H1 (cell line): ENCODE results near the gene PAIP2. TPM values are rescaled to one million over a fixed set of nuclear protein-coding genes. Genes with fewer than 3 reads are reported as not detected.

ENCODE experiments used
- CTCF ChIA-PET: fragments of 300-600 bp; sonication (Branson Sonifier 250); formaldehyde crosslinking; loops from one replicate; lab custom pipeline; 2021; ENCODE audit not compliant: partially characterized antibody; lab: Charles Lee
- POLR2A ChIA-PET: fragments of 300-600 bp; sonication (Branson Sonifier 250); formaldehyde crosslinking; loops from one replicate; lab custom pipeline; 2021; ENCODE audit warnings: inconsistent platforms; ENCODE audit not compliant: partially characterized antibody; lab: Charles Lee
- DNase-seq, 2 experiments: peaks; one replicate each; pipeline versions ENCODE4 v3.0.0 to v3.0.0-alpha.2; 2010 to 2022; ENCODE audit warnings: low spot score in 2 of 2, low read depth in 1 of 2, mixed read lengths in 1 of 2
- FAIRE-seq: peaks from 2 replicates; lab custom pipeline; 2011; peaks lifted over from hg19 to GRCh38; lab: Jason Lieb, UNC
- H2AFZ ChIP-seq: 2 replicates; pipeline ENCODE4 v1.8.1; 2012; ENCODE audit warnings: low read length, inconsistent platforms
- H2AK5ac ChIP-seq: 2 replicates; pipeline ENCODE4 v1.6.1; 2013; ENCODE audit warnings: low read depth, low read length
- H2BK120ac ChIP-seq: replicated peaks from 2 replicates; pipeline ENCODE3; 2013; ENCODE audit warnings: low read depth, low read length, inconsistent platforms
- H2BK12ac ChIP-seq: 2 replicates; pipeline ENCODE4 v1.6.1; 2013; ENCODE audit warnings: low read depth, low read length
- H2BK15ac ChIP-seq: 2 replicates; pipeline ENCODE4 v1.6.1; 2013; ENCODE audit warnings: low read length
- H2BK20ac ChIP-seq: 2 replicates; pipeline ENCODE4 v1.6.1; 2013; ENCODE audit warnings: low read length
- H2BK5ac ChIP-seq: 2 replicates; pipeline ENCODE4 v1.6.1; 2013; ENCODE audit warnings: low read depth, low read length
- H3K14ac ChIP-seq: 2 replicates; pipeline ENCODE4 v1.6.1; 2013; ENCODE audit warnings: inconsistent platforms; ENCODE audit not compliant: insufficient read length
- H3K18ac ChIP-seq: 2 replicates; pipeline ENCODE4 v1.6.1; 2013; ENCODE audit warnings: low read length; ENCODE audit errors: extremely low read depth
- H3K23ac ChIP-seq: 2 replicates; pipeline ENCODE4 v1.6.1; 2013; ENCODE audit warnings: inconsistent platforms; ENCODE audit not compliant: insufficient read length
- H3K23me2 ChIP-seq: 2 replicates; pipeline ENCODE4 v1.6.1; 2013; ENCODE audit warnings: low read depth, low read length
- H3K27ac ChIP-seq: 2 replicates; pipeline ENCODE4 v1.6.1; 2011; ENCODE audit warnings: low read depth, low read length, inconsistent platforms
- H3K27me3 ChIP-seq, 4 experiments: replicated peaks in 1 of 4; 1 replicate in 1 of 4; 2 replicates in 3 of 4; pipeline versions ENCODE4 v1.6.1 to v1.8.1; 2011 to 2013; ENCODE audit warnings: low read length in 3 of 4, mild to moderate bottlenecking in 3 of 4, inconsistent platforms in 2 of 4, mixed read lengths in 2 of 4, moderate library complexity in 1 of 4; ENCODE audit not compliant: control insufficient read depth in 3 of 4, insufficient read depth in 3 of 4; ENCODE audit errors: extremely low read depth in 1 of 4
- H3K36me3 ChIP-seq, 4 experiments: 2 replicates each; pipeline versions ENCODE4 v1.6.1 to v1.8.1; 2011 to 2013; ENCODE audit warnings: mild to moderate bottlenecking in 4 of 4, low read length in 3 of 4, moderate library complexity in 2 of 4, control low read depth in 1 of 4, inconsistent platforms in 1 of 4; ENCODE audit not compliant: insufficient read depth in 4 of 4, control insufficient read depth in 2 of 4
- H3K4ac ChIP-seq: replicated peaks from 2 replicates; pipeline ENCODE3; 2013; ENCODE audit warnings: low read length, low read depth, mixed read lengths, inconsistent platforms; ENCODE audit not compliant: insufficient read length
- H3K4me1 ChIP-seq, 4 experiments: replicated peaks in 1 of 4; 1 replicate in 1 of 4; 2 replicates in 3 of 4; pipeline versions ENCODE4 v1.6.1 to v1.8.1; 2011 to 2013; ENCODE audit warnings: low read length in 3 of 4, inconsistent platforms in 2 of 4, mixed read lengths in 1 of 4; ENCODE audit not compliant: insufficient read depth in 4 of 4, control insufficient read depth in 3 of 4
- H3K4me2 ChIP-seq, 2 experiments: 2 replicates each; pipeline versions ENCODE4 v1.6.1 to v1.8.1; 2011 to 2013; ENCODE audit warnings: low read depth in 2 of 2, low read length in 2 of 2, control low read depth in 1 of 2, inconsistent platforms in 1 of 2, mild to moderate bottlenecking in 1 of 2; ENCODE audit not compliant: insufficient read depth in 1 of 2
- H3K4me3 ChIP-seq, 4 experiments: fragments of 200-600, 300-600 bp in 1 of 4; sonication (generic), shearing (Covaris generic), sonication (Bioruptor Twin) in 1 of 4; 2 replicates each; pipeline versions ENCODE4 v1.5.1 to v1.8.1; 2011 to 2016; ENCODE audit warnings: low read length in 4 of 4, low read depth in 3 of 4, control low read depth in 2 of 4, inconsistent platforms in 2 of 4, mild to moderate bottlenecking in 2 of 4, mixed read lengths in 1 of 4, moderate library complexity in 1 of 4; ENCODE audit not compliant: insufficient read depth in 2 of 4; ENCODE audit errors: extremely low read depth in 1 of 4
- H3K56ac ChIP-seq: replicated peaks from 2 replicates; pipeline ENCODE3; 2013; ENCODE audit warnings: low read depth, mild to moderate bottlenecking, mixed read lengths, low read length, inconsistent platforms; ENCODE audit not compliant: insufficient read length
- H3K79me1 ChIP-seq: 2 replicates; pipeline ENCODE4 v1.6.1; 2013; ENCODE audit warnings: low read depth, low read length, control low read depth
- H3K79me2 ChIP-seq, 2 experiments: 2 replicates each; pipeline versions ENCODE4 v1.6.1 to v1.8.1; 2012 to 2013; ENCODE audit warnings: low read length in 2 of 2, mild to moderate bottlenecking in 2 of 2, inconsistent platforms in 1 of 2; ENCODE audit not compliant: insufficient read depth in 2 of 2, control insufficient read depth in 1 of 2
- H3K9ac ChIP-seq, 4 experiments: replicated peaks in 1 of 4; 1 replicate in 1 of 4; 2 replicates in 3 of 4; pipeline versions ENCODE4 v1.6.1 to v1.8.1; 2011 to 2013; ENCODE audit warnings: low read depth in 3 of 4, low read length in 3 of 4, control low read depth in 2 of 4, mild to moderate bottlenecking in 2 of 4, moderate library complexity in 2 of 4, inconsistent platforms in 1 of 4; ENCODE audit errors: extremely low read depth in 1 of 4
- H3K9me3 ChIP-seq, 2 experiments: 2 replicates each; pipeline versions ENCODE4 v1.6.1 to v1.8.1; 2012 to 2013; ENCODE audit warnings: mild to moderate bottlenecking in 2 of 2, moderate library complexity in 2 of 2, control low read depth in 1 of 2, inconsistent platforms in 1 of 2, low read depth in 1 of 2, low read length in 1 of 2, mixed read lengths in 1 of 2; ENCODE audit not compliant: insufficient read depth in 2 of 2
- H4K20me1 ChIP-seq, 2 experiments: replicated peaks in 1 of 2; 2 replicates each; pipeline versions ENCODE3 to v1.8.1; 2011 to 2013; ENCODE audit warnings: inconsistent platforms in 2 of 2, low read length in 2 of 2, mild to moderate bottlenecking in 1 of 2; ENCODE audit not compliant: insufficient read depth in 2 of 2, control insufficient read depth in 1 of 2
- H4K5ac ChIP-seq: 2 replicates; pipeline ENCODE4 v1.6.1; 2013; ENCODE audit warnings: low read length, low read depth, mixed read lengths, inconsistent platforms; ENCODE audit not compliant: insufficient read length
- H4K8ac ChIP-seq: 2 replicates; pipeline ENCODE4 v1.8.0; 2013; ENCODE audit warnings: mild to moderate bottlenecking, moderate library complexity, low read length, inconsistent platforms; ENCODE audit not compliant: insufficient read depth; ENCODE audit errors: extremely low read depth
- H4K91ac ChIP-seq: replicated peaks from 2 replicates; pipeline ENCODE3; 2013; ENCODE audit warnings: low read length, mixed read lengths, inconsistent platforms; ENCODE audit not compliant: insufficient read length
- BRCA1 ChIP-seq: IDR thresholded peaks from 2 replicates; pipeline ENCODE4 v1.6.1; 2012; ENCODE audit warnings: low read depth, low read length, improper control_type of control experiment
- CBX8 ChIP-seq: fragments of 300-800, 300-1000 bp; sonication (generic); IDR thresholded peaks from 2 replicates; pipeline ENCODE4 v1.7.1; 2016; ENCODE audit warnings: low read depth, low read length, borderline replicate concordance
- E2F6 ChIP-seq: IDR thresholded peaks from 2 replicates; pipeline ENCODE4 v1.6.1; 2012; ENCODE audit warnings: inconsistent platforms
- HDAC6 ChIP-seq: IDR thresholded peaks from one replicate; pipeline ENCODE4 v1.7.1; 2012; ENCODE audit warnings: low read depth, mild to moderate bottlenecking, inconsistent platforms, low read length, moderate library complexity
- JUN ChIP-seq: IDR thresholded peaks from 2 replicates; pipeline ENCODE4 v1.6.1; 2011; ENCODE audit warnings: low read depth, mild to moderate bottlenecking, improper control_type of control experiment, low read length
- KDM1A ChIP-seq: fragments of 200-600, 300-600 bp; sonication (generic); IDR thresholded peaks from 2 replicates; pipeline ENCODE4 v1.7.1; 2016; ENCODE audit warnings: mild to moderate bottlenecking, low read length, borderline replicate concordance
- NRF1 ChIP-seq: IDR thresholded peaks from 2 replicates; pipeline ENCODE4 v1.6.1; 2011; ENCODE audit warnings: mild to moderate bottlenecking, low read depth, low read length, improper control_type of control experiment
- PHF8 ChIP-seq: fragments of 200-600 bp; sonication (generic); conservative IDR thresholded peaks from 2 replicates; pipeline ENCODE4 v1.7.1; 2012; ENCODE audit warnings: low read depth, mild to moderate bottlenecking, inconsistent platforms, low read length, moderate library complexity
- RNF2 ChIP-seq: fragments of 200-900, 300-1000 bp; sonication (generic); IDR thresholded peaks from 2 replicates; pipeline ENCODE4 v1.7.1; 2016; ENCODE audit warnings: borderline replicate concordance, low read depth, mild to moderate bottlenecking, antibody characterized with exemption, low read length; ENCODE audit not compliant: poor library complexity, severe bottlenecking; ENCODE audit errors: missing control alignments
- SRF ChIP-seq: IDR thresholded peaks from 2 replicates; pipeline ENCODE4 v1.6.1; 2011; ENCODE audit warnings: mild to moderate bottlenecking, low read depth, low read length, moderate library complexity
- WGBS, 2 experiments: shearing (Covaris generic) in 1 of 2; methylation state at CpG; one replicate each; pipeline versions ENCODE4 v1.1.6 to v1.1.7; 2013 to 2015; ENCODE audit warnings: low lambda C conversion rate in 2 of 2, mixed read lengths in 2 of 2, inconsistent platforms in 1 of 2, low coverage in 1 of 2, missing lambda C conversion rate in 1 of 2; ENCODE audit not compliant: insufficient replicate concordance in 2 of 2, insufficient coverage in 1 of 2, insufficient read length in 1 of 2; ENCODE audit errors: extremely low coverage in 1 of 2, missing lambda C conversion rate in 1 of 2; 5-methylcytosine and 5-hydroxymethylcytosine counted together
- polyA plus RNA-seq, 7 experiments: library from polyadenylated mRNA; depleted of rRNA in 3 of 7; stranded (reverse) in 5 of 7; unstranded in 2 of 7; fragments of >200 nt in 5 of 7; fragments of 200-250 nt in 2 of 7; gene quantifications; 1 replicate in 5 of 7; 2 replicates in 1 of 7; 4 replicates in 1 of 7; pipeline versions ENCODE4 v1.2.1 to v1.2.3, GENCODE V29; 2011 to 2013; ENCODE audit warnings: missing spikeins in 2 of 7, mixed read lengths in 2 of 7
- total RNA-seq: library from RNA; stranded (reverse); fragmentation: NEBNext Ultra II Directional; extraction: Animal tissue kit (Norgen Biotek cat#: 25700); gene quantifications from 2 replicates; pipeline ENCODE4 v1.2.1, GENCODE V29; 2021

The PAIP2 gene
- total and polyA plus RNA-seq, 2 of the 8 experiments (the other 6 are each of a cell fraction or from before 2014, with no cell fraction given), result 87.6 to 162 TPM

- H2BK12ac ChIP-seq, result no peak overlapping the region
- H3K4me2 ChIP-seq, result no peak overlapping the region
- no peak overlapping the region for H2BK5ac ChIP-seq
- H2AFZ ChIP-seq, result no peak overlapping the region
- DNase-seq, result no peak
- TF ChIP-seq NRF1 (no peak), CBX8 (no peak), JUN (no peak), KDM1A (no peak), RNF2 (no peak), SRF (no peak), BRCA1 (no peak), E2F6 (no peak), PHF8 (no peak), HDAC6 (no peak)
- WGBS, 2 experiments, result 87% methylated on average over 6 of the region's 6 CpGs; no CpG with 5 or more reads in 1 of the 2 experiments
- no peak for FAIRE-seq
- H4K5ac ChIP-seq, result no peak overlapping the region
- CTCF ChIA-PET, result interaction anchor here (1.7 kb wide), 1 partner anchor 10 kb away, joined by 4 read pairs; no protein-coding TSS in a partner anchor
- H3K79me1 ChIP-seq, result no peaks in the 10 kb centered on the region
- no peak overlapping the region for H2BK15ac ChIP-seq
- peaks cover 13 to 29% (median 25%) of the 10 kb centered on the region in 4 experiments; a peak in 6 of 7 replicates for H3K27me3 ChIP-seq
- no peak overlapping the region for H3K18ac ChIP-seq
- H4K20me1 ChIP-seq, result peaks cover 0 to 3% of the 10 kb centered on the region in 2 experiments
- H4K8ac ChIP-seq, result no peak overlapping the region
- no peak overlapping the region for H2BK120ac ChIP-seq
- no peak overlapping the region for H3K14ac ChIP-seq
- H3K4me1 ChIP-seq, result peaks cover 0 to 20% (median 11%) of the 10 kb centered on the region in 4 experiments; a peak in 6 of 7 replicates
- H3K27ac ChIP-seq, result no peak overlapping the region
- H3K9me3 ChIP-seq, result no peaks in the 10 kb centered on the region
- H2AK5ac ChIP-seq, result no peak overlapping the region
- H3K23me2 ChIP-seq, result peaks cover 20% of the 10 kb centered on the region; the same call in 1 of the 2 replicates
- POLR2A ChIA-PET, result interaction anchor here (0.7 kb wide), 1 partner anchor 185 kb away, joined by 3 read pairs; no protein-coding TSS in a partner anchor
- no peak overlapping the region for H3K9ac ChIP-seq
- no peak overlapping the region for H3K4ac ChIP-seq
- H3K23ac ChIP-seq, result no peak overlapping the region
- H3K4me3 ChIP-seq, result no peak overlapping the region
- no peaks in the 10 kb centered on the region; a peak in 1 of 4 replicates for H3K79me2 ChIP-seq
- H4K91ac ChIP-seq, result no peak overlapping the region
- no peak overlapping the region for H2BK20ac ChIP-seq
- no peak overlapping the region for H3K56ac ChIP-seq
- H3K36me3 ChIP-seq, result peaks cover 0 to 6% (median 3%) of the 10 kb centered on the region in 4 experiments; a peak in 2 of 8 replicates
These were observed 56.3 kb downstream of the PAIP2 start for GRCh38 chr5:139397921-139398320.
